Measurements from ENCODE around the gene CADPS. TPM values are rescaled to one million over a fixed set of nuclear protein-coding genes. Genes with fewer than 3 reads are reported as not detected.

CADPS gene
- total and polyA plus RNA-seq, 4 donors, result 0.13 to 0.99 (median 0.75) TPM; not detected in 1

- Histone ChIP-seq H3K27ac (ENCODE audit: low read depth in 1 of 2, low read length in 2 of 2) (no peak overlapping the region), H3K27me3 (ENCODE audit: control insufficient read depth in 1 of 2, insufficient read depth in 2 of 2, low read length in 1 of 2) (no peaks in the 10 kb centered on the region), H3K9me3 (ENCODE audit: control insufficient read depth, low read length) (peaks cover 2% of the 10 kb centered on the region), H3K4me1 (ENCODE audit: control insufficient read depth in 1 of 2, insufficient read depth in 2 of 2, low read length in 2 of 2) (no peaks in the 10 kb centered on the region), H3K4me3 (ENCODE audit: low read length in 2 of 2) (no peak overlapping the region), H3K36me3 (ENCODE audit: control insufficient read depth in 1 of 2, insufficient read depth in 2 of 2, low read length in 1 of 2) (no peaks in the 10 kb centered on the region)
- intact Hi-C loops (cut with DNase I), result no loop called here
- DNase-seq (no peak), ATAC-seq (ENCODE audit: low FRiP score) (no peak)
- 48 to 63% methylated on average over 2 of the region's 2 CpGs for WGBS, 2 donors
Measured at GRCh38 chr3:62898530-62899496, 23.6 kb upstream of the CADPS start.

DNA sequence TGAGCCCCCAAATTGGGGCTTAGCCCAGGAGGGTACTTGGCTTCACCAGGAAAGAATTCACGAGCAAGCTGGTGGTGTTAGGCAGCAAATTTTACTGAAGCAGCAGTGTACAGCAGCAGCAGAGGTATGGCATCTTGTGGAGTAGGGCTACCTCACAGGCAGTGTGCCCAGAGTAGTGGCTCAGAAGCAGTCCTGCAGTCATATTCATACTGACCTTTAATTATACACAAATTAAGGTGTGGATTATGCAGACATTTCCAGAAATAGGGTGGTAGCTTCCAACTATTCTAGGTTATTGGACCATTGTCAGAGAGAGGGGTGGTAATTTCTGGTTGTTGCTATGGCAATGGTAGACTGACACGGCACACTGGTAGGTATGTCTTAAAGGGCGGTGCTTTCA is 20.7 kb upstream of the CADPS start:
- WGBS, 2 donors, result 85 to 86% methylated on average over 3 of the region's 3 CpGs
- ATAC-seq (ENCODE audit: low FRiP score), result no peak
- no peaks in the 10 kb centered on the region for H3K36me3 ChIP-seq (ENCODE audit: control insufficient read depth in 1 of 2, insufficient read depth in 2 of 2, low read length in 1 of 2)

DNA sequence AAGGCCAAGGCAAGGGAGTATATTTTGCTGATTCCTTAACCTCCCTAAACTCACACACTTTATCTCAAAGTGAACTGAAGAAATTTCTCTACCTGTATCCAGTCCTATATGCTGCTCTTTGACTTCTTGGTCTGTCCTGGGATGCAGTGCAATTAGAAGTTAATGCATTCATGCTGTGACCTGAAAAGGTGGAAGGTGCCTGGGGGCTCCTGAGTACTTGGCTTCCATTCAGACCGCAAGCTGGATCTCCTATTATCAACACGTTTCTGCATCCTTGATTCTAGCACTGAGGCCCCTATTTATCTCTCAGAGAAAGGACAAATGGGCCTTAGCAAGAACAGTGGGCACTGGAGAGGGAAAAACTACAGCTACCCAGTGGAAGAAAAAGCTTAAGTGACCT is 17.7 kb upstream of the CADPS start:
- Histone ChIP-seq H3K4me1 (ENCODE audit: control insufficient read depth in 1 of 2, insufficient read depth in 2 of 2, low read length in 2 of 2) (no peaks in the 10 kb centered on the region), H3K27ac (ENCODE audit: low read depth in 1 of 2, low read length in 2 of 2) (no peak overlapping the region), H3K9me3 (ENCODE audit: control insufficient read depth, low read length) (peaks cover 2% of the 10 kb centered on the region), H3K27me3 (ENCODE audit: control insufficient read depth in 1 of 2, insufficient read depth in 2 of 2, low read length in 1 of 2) (peaks cover 0 to 4% of the 10 kb centered on the region in 2 donors), H3K36me3 (ENCODE audit: control insufficient read depth in 1 of 2, insufficient read depth in 2 of 2, low read length in 1 of 2) (no peaks in the 10 kb centered on the region), H3K4me3 (ENCODE audit: low read length in 2 of 2) (no peak overlapping the region)
- WGBS, 2 donors, result 65 to 66% methylated on average over 2 of the region's 2 CpGs
- intact Hi-C loops (cut with DNase I), result no loop called here
- DNase-seq (no peak), ATAC-seq (ENCODE audit: low FRiP score) (no peak)

More for the DNA sequence above, 20.7 kb upstream of the CADPS start:
- no peak for DNase-seq
- H3K4me3 ChIP-seq (ENCODE audit: low read length in 2 of 2), result no peak overlapping the region
- intact Hi-C loops (cut with DNase I), result no loop called here
- no peak overlapping the region for H3K27ac ChIP-seq (ENCODE audit: low read depth in 1 of 2, low read length in 2 of 2)
- H3K27me3 ChIP-seq (ENCODE audit: control insufficient read depth in 1 of 2, insufficient read depth in 2 of 2, low read length in 1 of 2), result peaks cover 0 to 4% of the 10 kb centered on the region in 2 donors
- H3K9me3 ChIP-seq (ENCODE audit: control insufficient read depth, low read length), result peaks cover 4% of the 10 kb centered on the region
- no peaks in the 10 kb centered on the region for H3K4me1 ChIP-seq (ENCODE audit: control insufficient read depth in 1 of 2, insufficient read depth in 2 of 2, low read length in 2 of 2)

- DNase-seq, result no peak
- intact Hi-C loops (cut with DNase I), result no loop called here
- WGBS, 2 donors, result 51 to 52% methylated on average over 2 of the region's 2 CpGs
Measured at GRCh38 chr3:62892045-62892444, 16.8 kb upstream of the CADPS start.

DNA sequence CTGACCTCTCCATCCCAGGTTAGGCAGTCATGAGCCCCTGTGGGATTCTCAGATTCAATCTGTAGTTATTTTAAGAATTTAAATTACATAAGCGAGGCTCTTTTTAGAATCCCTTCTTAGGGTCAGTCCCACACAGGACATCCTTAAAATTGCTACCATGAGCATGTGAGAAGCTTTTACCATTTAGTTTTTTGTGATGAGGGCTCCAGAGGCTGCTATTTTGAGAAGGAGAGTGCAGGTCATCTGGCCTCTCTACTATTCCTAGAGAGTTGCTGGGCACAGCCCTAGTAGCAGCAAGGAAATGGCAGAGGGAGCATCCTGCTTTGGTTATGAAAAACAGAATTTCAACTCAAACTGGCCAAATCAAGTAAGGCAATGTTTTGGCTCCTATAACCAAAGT is 13.6 kb upstream of the CADPS start:
- intact Hi-C loops (cut with DNase I), result no loop called here
- 19 to 28% methylated on average over 1 of the region's 1 CpG for WGBS, 2 donors
- Histone ChIP-seq H3K4me3 (ENCODE audit: low read length in 2 of 2) (no peak overlapping the region), H3K9me3 (ENCODE audit: control insufficient read depth, low read length) (peaks cover 2% of the 10 kb centered on the region), H3K27me3 (ENCODE audit: control insufficient read depth in 1 of 2, insufficient read depth in 2 of 2, low read length in 1 of 2) (peaks cover 0 to 4% of the 10 kb centered on the region in 2 donors), H3K4me1 (ENCODE audit: control insufficient read depth in 1 of 2, insufficient read depth in 2 of 2, low read length in 2 of 2) (no peaks in the 10 kb centered on the region), H3K27ac (ENCODE audit: low read depth in 1 of 2, low read length in 2 of 2) (no peak overlapping the region), H3K36me3 (ENCODE audit: control insufficient read depth in 1 of 2, insufficient read depth in 2 of 2, low read length in 1 of 2) (no peaks in the 10 kb centered on the region)
- ATAC-seq (ENCODE audit: low FRiP score), result no peak
- DNase-seq, result no peak

More at GRCh38 chr3:62892045-62892444, 16.8 kb upstream of the CADPS start:
- H3K4me3 ChIP-seq (ENCODE audit: low read length in 2 of 2), result no peak overlapping the region
- no peaks in the 10 kb centered on the region for H3K36me3 ChIP-seq (ENCODE audit: control insufficient read depth in 1 of 2, insufficient read depth in 2 of 2, low read length in 1 of 2)
- ATAC-seq (ENCODE audit: low FRiP score), result no peak
- no peaks in the 10 kb centered on the region for H3K4me1 ChIP-seq (ENCODE audit: control insufficient read depth in 1 of 2, insufficient read depth in 2 of 2, low read length in 2 of 2)
- H3K27me3 ChIP-seq (ENCODE audit: control insufficient read depth in 1 of 2, insufficient read depth in 2 of 2, low read length in 1 of 2), result peaks cover 0 to 4% of the 10 kb centered on the region in 2 donors
- peaks cover 2% of the 10 kb centered on the region for H3K9me3 ChIP-seq (ENCODE audit: control insufficient read depth, low read length)
- H3K27ac ChIP-seq (ENCODE audit: low read depth in 1 of 2, low read length in 2 of 2), result no peak overlapping the region

DNA sequence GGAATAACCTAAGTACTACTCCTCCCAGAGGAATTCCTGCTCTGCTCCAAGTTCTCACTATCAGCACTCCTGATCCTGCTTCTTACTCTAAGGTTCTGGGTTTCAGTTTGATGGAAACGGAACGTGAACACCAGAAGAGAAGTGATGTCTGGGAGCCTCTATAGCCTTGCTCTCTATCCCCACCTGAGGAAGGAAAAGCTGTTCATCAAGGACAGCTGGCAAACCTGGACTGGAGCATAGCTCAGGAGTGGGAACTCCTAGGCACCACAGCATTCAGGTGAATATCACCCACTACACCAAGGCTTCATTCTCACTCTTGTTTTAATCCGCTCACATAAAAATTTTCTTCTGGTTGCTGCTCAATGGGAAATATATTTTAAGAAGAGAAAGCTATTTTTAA is 13.0 kb upstream of the CADPS start:
- Histone ChIP-seq H3K4me1 (ENCODE audit: control insufficient read depth in 1 of 2, insufficient read depth in 2 of 2, low read length in 2 of 2) (no peaks in the 10 kb centered on the region), H3K36me3 (ENCODE audit: control insufficient read depth in 1 of 2, insufficient read depth in 2 of 2, low read length in 1 of 2) (no peaks in the 10 kb centered on the region), H3K4me3 (ENCODE audit: low read length in 2 of 2) (no peak overlapping the region), H3K27ac (ENCODE audit: low read depth in 1 of 2, low read length in 2 of 2) (no peak overlapping the region), H3K27me3 (ENCODE audit: control insufficient read depth in 1 of 2, insufficient read depth in 2 of 2, low read length in 1 of 2) (peaks cover 0 to 4% of the 10 kb centered on the region in 2 donors), H3K9me3 (ENCODE audit: control insufficient read depth, low read length) (peaks cover 2% of the 10 kb centered on the region)
- DNase-seq (no peak), ATAC-seq (ENCODE audit: low FRiP score) (no peak)
- intact Hi-C loops (cut with DNase I), result no loop called here
- WGBS, 2 donors, result 26 to 35% methylated on average over 3 of the region's 3 CpGs

DNA sequence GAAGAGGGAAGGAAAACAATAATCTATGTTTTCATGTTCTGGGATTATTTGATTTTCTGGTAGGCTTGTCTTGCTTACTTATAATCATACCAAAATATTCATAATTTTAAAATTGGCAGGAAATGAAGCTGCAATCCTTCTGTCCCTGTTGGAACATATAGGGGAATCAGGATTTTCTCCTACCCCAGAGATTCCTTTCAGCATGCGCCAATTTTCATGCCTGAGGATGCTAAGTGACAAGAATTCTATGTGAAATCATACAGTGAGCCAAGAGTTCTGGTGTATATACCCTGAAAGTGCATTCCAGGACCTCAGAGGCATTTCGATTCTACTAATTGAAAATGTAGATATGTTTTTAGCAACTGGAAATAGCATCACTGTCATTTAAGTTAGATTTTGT is 9.9 kb upstream of the CADPS start:
- DNase-seq (no peak), ATAC-seq (ENCODE audit: low FRiP score) (no peak)
- Histone ChIP-seq H3K4me1 (ENCODE audit: control insufficient read depth in 1 of 2, insufficient read depth in 2 of 2, low read length in 2 of 2) (no peaks in the 10 kb centered on the region), H3K9me3 (ENCODE audit: control insufficient read depth, low read length) (no peaks in the 10 kb centered on the region), H3K27ac (ENCODE audit: low read depth in 1 of 2, low read length in 2 of 2) (no peak overlapping the region), H3K36me3 (ENCODE audit: control insufficient read depth in 1 of 2, insufficient read depth in 2 of 2, low read length in 1 of 2) (no peaks in the 10 kb centered on the region), H3K4me3 (ENCODE audit: low read length in 2 of 2) (no peak overlapping the region), H3K27me3 (ENCODE audit: control insufficient read depth in 1 of 2, insufficient read depth in 2 of 2, low read length in 1 of 2) (no peaks in the 10 kb centered on the region)
- intact Hi-C loops (cut with DNase I), result no loop called here
- 63 to 74% methylated on average over 2 of the region's 2 CpGs for WGBS, 2 donors

- ATAC-seq (ENCODE audit: low FRiP score) (no peak), DNase-seq (no peak)
- Histone ChIP-seq H3K27me3 (ENCODE audit: control insufficient read depth in 1 of 2, insufficient read depth in 2 of 2, low read length in 1 of 2) (no peaks in the 10 kb centered on the region), H3K9me3 (ENCODE audit: control insufficient read depth, low read length) (no peaks in the 10 kb centered on the region), H3K27ac (ENCODE audit: low read depth in 1 of 2, low read length in 2 of 2) (no peak overlapping the region), H3K4me1 (ENCODE audit: control insufficient read depth in 1 of 2, insufficient read depth in 2 of 2, low read length in 2 of 2) (no peaks in the 10 kb centered on the region), H3K36me3 (ENCODE audit: control insufficient read depth in 1 of 2, insufficient read depth in 2 of 2, low read length in 1 of 2) (no peaks in the 10 kb centered on the region), H3K4me3 (ENCODE audit: low read length in 2 of 2) (no peak overlapping the region)
- 16 to 19% methylated on average over 3 of the region's 3 CpGs for WGBS, 2 donors
- intact Hi-C loops (cut with DNase I), result no loop called here
Measured at GRCh38 chr3:62884096-62884870, 9.1 kb upstream of the CADPS start.

All from aorta (tissue), 5 donors.